Left ventricle myocardium superior (tissue), 1 donor: ENCODE data around the gene KAT2B. TPM values are rescaled to one million over a fixed set of nuclear protein-coding genes. Genes with fewer than 3 reads are reported as not detected.
A peak's percentile ranks its signal among the peaks of the same experiment; 100 is the strongest.

ENCODE experiments used
- ATAC-seq: fragments of 200-7000 bp; cut with Tn5 transposase; one replicate; pipeline ENCODE4 v1.9.1; 2020; ENCODE audit warnings: mild to moderate bottlenecking, moderate library complexity
- DNase-seq: peaks from one replicate; pipeline ENCODE4 v3.0.0-alpha.2; 2020
- intact Hi-C: fragments of 100-400 bp; cut with micrococcal nuclease; formaldehyde crosslinking; loops from one replicate; pipeline ENCODE4 v1.11.0; 2022
- microRNA-seq: library from miRNA; unstranded; fragments of <30 nt; microRNA quantifications from one replicate; pipeline ENCODE4 v1.2.0, GENCODE V29; 2020; ENCODE audit warnings: borderline number of aligned reads
- total RNA-seq: library from RNA; stranded (reverse); fragmentation: NEBNext Ultra II Directional; extraction: Animal tissue kit (Norgen Biotek cat#: 25700); gene quantifications from one replicate; pipeline ENCODE4 v1.2.1, GENCODE V29; 2021
- donor health status: DM: no; HTN: yes; CAD: no; lungs with severe emphysema.

The KAT2B gene
- total RNA-seq, 1 donor from 2014 or later: 111 TPM

DNA sequence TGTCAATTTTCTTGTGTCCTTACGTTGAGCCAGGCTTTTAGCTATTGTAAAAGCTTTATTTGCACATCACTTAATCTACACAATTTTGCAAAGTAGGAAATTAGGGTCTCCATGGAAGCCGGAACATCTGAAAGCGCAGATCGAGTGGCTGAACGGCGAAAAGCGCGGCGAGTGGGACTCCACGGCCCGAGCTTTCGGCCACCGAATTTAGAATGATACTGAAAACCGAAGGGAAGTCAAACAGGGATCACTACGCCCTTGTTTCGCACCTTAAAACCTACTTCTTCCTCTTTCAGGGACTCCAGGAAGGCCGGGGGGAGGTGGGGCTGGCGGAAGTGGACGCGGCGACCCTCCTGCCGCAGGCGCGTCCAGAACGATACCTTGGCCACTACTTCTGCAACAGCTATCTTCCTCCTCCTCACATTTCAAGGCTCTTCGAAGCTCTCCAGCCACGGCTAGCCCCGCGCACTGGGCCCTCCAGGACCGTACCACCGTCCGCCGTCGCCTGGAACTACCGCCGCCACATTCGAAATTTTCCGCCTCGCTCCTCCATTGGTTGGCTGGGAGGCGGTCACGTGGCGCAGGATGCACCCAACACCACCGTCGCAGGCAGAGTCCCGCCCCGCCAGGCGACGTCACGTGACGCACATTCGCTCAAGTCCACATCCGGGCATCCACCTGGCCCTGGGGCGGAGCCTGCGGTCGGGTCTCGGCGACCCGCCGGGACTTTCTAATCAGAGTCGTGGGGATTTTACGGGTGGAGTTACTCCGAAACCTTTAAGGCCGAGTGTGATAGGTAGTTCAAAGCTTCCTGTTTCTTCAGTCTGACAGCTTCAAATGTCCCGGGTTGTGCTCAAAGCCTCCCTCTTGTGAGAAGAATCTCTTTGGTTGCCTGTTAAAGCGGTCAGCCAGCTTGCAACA lies 145.7 kb downstream of the KAT2B start, which contains the start of gene SGO1:
Gene SGO1 (minus strand): TSS at position 528 of the 921 bp plus-strand sequence. CDS start 2,179 bp downstream, outside the sequence.
- intact Hi-C loops: no loop called here
- ATAC-seq: peak; percentile 100
- peak; percentile 100 for DNase-seq

DNA sequence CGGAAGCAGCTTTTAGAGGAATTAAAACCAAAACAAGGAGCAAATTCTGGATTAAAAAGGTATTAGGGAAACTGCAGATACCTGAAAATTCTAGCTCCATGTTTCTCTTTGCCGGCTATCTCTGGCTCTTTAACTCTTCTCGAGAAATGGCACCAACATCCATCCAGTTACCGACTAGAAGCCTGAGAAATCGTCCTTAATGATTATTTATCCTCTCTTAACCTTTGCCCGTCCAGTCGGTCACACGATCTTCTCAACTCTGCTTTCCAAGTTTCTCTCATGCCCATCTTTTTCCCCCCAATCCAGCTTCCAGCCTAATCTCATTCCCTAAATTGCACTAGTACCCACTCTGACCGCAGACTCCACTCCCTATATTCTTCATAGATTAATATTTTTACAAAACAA lies 146.4 kb downstream of the KAT2B start:
- ATAC-seq (peak; percentile 8), DNase-seq (no peak)
- intact Hi-C loops: no loop called here

DNA sequence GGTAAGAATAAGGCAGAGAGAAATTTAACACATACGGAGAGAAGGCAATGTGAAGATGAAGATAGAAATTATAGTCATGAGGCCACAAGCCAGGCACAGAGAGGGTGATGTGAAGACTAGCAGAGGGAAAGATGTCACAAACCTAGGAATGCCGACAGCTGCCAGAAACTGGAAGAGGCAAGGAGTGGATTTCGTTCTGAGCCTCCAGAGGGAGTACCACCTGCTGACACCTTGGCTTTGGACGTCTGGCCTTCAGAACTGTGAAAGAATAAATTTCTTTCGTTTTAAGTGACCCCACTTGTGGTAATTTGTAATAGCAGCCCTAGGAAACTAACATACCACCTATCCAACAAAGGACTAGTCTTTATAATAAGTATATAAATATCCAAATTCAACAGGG lies 150.7 kb downstream of the KAT2B start:
- no peak for ATAC-seq
- DNase-seq: no peak
- intact Hi-C loops: no loop called here

DNA sequence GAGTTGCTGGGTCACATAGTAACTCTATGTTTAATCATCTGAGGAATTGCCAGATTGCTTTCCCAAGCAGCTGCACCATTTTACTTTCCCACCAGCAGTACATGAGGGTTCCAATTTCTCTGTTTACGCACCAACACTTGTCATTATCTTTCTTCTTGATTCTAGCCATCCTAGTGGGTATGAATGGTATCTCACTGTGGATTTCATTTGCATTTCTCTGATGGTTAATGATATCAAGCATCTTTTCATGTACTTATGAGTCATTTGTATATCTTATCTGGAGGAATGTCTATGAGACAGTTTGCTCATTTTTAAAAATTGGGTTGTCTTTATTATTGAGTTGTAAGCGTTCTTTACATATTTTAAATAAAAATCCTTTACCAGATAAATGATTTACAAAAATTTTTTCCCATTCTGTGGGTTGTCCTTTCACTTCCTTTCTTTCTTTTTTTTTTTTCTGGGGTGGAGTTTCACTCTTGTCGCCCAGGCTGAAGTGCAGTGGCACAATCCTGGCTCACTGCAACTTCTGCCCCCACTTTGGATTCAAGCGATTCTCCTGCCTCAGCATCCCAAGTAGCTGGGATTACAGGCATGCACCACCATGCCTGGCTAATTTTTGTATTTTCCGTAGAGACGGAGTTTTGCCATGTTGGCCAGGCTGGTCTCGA lies 154.7 kb downstream of the KAT2B start:
- ATAC-seq (no peak), DNase-seq (no peak)
- intact Hi-C loops: no loop called here

DNA sequence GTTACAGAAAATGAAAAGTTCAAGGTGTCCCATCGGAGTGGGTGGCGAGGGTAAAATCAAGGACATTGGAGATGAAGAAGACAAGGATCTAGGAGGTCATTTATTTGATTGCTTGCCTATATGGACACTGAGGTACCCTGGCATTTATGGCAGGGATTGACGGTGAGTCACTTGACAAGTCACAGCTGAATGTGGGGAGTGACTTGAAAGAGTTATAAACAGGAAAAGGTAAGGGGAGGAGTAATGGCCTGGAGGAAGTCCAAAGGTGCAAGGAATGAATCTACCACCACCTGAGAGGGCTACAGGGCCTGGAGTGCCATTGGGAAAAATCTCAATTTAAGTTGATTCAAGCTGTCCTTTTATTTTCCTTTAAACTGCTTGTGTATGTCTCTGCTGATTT lies 157.5 kb downstream of the KAT2B start:
- DNase-seq (no peak), ATAC-seq (no peak)
- intact Hi-C loops: no loop called here

DNA sequence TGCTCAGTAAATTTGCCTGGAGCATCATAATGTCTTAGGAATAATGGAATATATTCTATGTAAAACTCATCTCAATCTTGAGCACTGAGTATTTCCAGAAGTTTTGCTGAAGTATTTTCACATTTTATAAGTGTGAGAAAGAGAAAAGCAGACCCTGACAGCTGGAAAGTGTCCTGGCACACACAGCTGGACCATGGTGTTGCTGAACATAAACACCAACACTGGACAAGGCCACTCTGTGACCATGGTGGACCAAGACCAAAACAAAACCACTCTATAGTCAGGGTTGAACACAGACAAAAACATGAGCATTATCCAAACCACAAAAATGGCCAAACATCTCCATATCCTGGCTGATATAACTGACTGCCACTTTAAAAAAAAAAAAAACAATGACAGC lies 160.9 kb downstream of the KAT2B start:
- intact Hi-C loops: no loop called here
- no peak for DNase-seq
- no peak for ATAC-seq

Small RNA genes lying within 50 kb of the gene (microRNA-seq; reads per million reads assigned to microRNA genes)
- gene MIR3135A: not detected

Other genes starting within 250 kb of the KAT2B start
- not detected for gene EFHB, start 106.2 kb upstream of the KAT2B start, total RNA-seq
- gene RAB5A, start 93.3 kb upstream of the KAT2B start, total RNA-seq: 52.2 TPM
- not detected for gene PP2D1, start 28.2 kb upstream of the KAT2B start, total RNA-seq
- 0.17 TPM for gene SGO1, start 145.8 kb downstream of the KAT2B start, total RNA-seq